NCI-H146 treated with DMSO at 0.1 percent for 48 hours (cell line): Measurements from ENCODE around the gene NOS1AP.

Experiments used
- DNase-seq: peaks from one replicate; lab custom pipeline; 2025; ENCODE audit not compliant: unreplicated experiment; lab: John Stamatoyannopoulos, UW

Gene NOS1AP

DNA sequence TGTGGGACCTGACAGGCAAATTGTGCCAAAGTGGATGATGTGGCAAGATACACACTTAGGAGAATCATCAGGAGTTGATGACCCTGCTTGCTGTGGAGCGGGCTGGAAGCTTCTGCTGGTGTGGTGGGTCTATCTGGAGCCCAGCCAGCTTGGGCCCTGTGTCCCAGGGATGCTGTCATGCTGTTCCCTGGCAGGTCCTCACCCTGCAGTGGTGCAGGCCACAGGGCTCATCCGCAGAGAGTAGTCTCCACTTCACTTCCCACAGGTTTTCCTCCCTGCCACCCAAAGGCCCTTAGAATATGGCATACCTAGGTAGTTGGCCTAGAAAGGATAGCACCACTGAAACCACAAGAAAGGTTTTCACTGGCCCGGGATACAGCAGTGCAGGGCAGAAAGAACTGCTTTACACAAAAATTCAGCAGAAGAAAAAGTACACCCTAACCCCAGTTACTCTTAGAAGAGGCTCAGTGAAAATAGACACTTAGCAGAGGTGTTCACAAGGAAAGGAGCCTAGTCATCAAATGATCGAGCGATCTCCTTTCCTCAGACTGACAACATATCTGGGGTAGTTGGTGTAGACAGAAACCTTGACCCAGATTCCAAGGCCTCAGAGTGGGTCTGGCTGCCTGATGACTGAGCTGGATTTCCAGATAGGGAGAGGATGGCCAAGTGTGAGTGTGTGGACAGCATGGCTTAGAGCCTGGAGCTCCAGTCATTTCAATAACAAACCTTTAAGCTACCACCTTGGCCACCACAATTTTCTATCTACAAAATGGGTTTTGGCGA lies 310.8 kb downstream of the NOS1AP start:
- DNase-seq = no peak

DNA sequence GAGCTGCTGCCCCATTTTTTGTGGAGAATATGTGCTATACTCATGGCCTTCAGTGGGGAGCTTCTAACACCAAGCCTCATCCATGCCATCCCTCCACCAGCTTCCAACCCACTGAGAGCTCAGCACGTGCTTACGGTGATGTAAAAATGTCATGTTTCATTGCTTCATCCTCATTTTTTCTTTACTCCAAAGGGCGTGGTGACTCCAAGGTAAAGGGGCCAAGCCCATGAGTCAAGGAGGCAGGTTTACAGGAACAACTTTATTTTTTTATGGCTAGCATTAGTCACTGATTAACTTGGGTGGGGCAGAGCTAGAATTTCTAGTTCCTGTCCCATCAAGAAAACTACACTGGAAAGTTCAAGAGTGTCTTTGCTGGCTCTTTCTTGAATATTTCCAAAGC lies 311.9 kb downstream of the NOS1AP start, which contains the start of gene C1orf226:
TSS of gene C1orf226 (plus strand) at position 346 of the 400 bp plus-strand sequence. CDS start 174 bp downstream, outside the sequence.
- no peak for DNase-seq

DNA sequence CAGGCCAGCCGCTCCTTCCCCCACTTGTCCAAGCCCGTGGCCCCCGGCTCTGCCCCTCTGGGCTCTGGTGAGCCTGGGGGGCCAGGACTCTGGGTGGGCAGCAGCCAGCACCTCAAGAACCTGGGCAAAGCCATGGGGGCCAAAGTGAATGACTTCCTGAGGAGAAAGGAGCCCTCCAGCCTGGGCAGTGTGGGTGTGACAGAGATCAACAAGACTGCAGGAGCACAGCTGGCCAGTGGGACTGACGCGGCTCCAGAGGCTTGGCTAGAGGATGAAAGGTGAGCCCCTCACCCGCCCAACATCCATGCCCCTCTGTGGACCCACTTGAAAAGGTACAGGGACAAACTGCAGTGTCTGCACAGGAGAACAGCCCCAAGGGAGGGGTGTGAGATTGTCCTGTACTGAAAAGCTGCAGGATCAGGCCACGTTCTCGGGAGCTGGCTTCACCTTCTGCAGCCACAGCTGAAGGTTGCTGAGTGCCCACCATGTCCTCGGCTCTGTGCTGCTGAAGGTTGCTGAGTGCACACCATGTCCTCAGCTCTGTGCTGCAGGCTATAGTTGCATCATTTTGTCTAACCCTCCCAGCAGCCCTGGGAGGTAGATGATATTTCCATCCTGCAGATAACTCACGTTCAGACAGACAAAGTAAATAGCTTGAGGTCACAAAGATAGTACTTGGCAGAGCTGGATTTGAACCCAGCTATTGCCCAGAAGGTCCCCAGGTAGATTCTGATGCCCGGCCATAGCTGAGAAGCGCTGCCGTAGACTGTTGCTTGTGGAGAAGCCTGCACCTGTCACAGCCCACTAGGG lies 312.7 kb downstream of the NOS1AP start:
- DNase-seq = no peak

DNA sequence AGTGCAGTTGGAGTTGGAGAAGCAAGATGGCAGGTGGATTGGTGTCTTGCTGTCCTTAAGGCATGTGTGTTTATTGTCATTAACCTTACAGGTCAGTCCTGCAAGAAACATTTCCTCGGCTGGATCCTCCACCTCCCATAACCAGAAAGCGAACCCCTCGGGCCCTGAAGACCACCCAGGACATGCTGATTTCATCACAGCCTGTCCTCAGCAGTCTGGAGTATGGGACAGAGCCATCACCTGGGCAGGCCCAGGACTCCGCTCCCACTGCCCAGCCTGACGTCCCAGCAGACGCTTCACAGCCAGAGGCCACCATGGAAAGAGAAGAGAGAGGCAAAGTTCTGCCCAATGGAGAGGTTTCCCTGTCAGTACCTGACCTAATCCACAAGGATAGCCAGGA lies 313.6 kb downstream of the NOS1AP start:
- DNase-seq = no peak

DNA sequence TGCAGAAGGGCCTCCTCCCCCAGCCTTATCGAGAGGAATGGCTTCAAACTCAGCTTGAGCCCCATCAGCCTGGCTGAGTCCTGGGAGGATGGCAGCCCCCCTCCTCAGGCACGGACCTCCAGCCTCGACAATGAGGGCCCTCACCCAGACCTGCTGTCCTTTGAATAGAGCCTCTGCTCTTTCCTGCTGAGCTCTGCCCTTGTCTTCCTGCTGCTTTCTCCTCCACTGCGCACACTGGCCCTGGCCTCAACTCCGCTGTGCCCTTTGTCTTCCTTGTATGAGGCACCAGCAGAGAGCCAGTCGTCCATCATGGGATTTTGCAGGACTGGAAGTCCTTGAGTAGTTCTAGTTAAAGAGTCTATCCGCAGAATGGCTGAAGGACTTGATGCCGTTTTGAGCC lies 314.0 kb downstream of the NOS1AP start:
- no peak for DNase-seq

DNA sequence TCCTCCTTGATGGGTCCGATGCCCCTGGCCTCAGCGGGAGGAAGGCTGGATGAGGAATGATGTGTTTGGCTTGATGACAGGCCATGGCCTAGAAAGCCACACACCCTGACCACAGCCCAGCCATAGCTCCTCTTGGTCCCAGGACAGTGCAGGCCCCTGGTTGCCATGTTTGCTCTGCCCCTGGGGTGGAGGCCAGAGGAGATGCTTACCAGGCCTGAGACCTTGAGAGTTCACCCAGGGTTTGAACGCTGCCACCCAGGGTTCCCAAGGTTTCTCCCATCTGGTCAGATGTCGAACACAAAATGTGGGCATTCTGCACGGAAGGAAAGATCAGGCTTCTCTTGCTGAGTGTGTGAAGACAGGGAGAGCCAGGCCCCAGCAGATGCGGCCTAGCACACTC lies 314.6 kb downstream of the NOS1AP start:
- DNase-seq = no peak

DNA sequence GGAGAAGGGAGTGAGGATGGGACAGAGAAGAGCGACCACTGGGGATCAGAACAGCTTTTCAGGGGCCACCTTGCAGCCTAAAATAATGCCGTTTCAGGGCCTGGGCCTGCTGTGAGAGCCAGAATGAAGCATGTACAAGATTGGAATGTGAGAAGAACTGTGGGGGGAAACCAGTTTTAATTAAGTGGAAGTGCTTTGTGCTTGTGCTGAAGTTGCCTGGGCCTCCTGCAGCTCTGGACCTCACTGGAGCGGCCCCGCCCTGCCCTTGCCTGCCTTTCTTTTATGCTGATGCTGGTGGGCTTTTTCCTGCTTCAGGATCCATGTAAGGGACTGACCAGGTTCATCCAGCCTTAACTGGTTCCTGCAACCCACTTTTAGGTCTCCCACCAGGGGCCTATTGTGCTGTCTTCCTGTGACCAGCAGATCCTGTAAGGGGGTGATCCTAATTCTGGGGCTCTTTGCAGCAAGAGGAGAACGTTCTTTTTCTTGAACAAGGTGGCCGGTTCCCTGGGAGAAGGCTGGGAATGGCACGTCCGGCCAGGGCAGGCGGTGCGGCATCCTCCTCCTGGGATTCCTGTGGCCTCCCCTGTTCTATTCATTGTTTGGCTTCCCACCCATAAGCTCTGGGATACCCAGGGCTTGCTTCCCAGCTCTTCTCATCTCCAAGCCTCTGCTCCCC lies 315.2 kb downstream of the NOS1AP start:
- DNase-seq = no peak

DNA sequence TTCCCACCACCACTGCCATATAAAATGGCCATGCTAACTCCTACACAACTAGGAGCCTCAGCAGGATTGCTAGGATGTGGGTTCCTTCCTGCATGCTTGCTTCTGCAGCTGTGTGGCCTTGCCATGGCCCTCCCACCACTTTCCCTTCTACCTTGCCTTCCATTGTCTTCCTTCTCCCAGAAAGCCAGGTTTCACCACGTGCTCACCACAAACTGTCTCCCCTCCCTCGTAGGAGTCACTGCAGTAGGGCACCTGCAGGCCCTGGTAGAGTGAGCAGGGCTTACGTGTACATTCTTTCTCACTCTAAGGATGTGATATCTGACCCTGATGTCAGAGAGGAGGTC lies 315.8 kb downstream of the NOS1AP start:
- DNase-seq = no peak

DNA sequence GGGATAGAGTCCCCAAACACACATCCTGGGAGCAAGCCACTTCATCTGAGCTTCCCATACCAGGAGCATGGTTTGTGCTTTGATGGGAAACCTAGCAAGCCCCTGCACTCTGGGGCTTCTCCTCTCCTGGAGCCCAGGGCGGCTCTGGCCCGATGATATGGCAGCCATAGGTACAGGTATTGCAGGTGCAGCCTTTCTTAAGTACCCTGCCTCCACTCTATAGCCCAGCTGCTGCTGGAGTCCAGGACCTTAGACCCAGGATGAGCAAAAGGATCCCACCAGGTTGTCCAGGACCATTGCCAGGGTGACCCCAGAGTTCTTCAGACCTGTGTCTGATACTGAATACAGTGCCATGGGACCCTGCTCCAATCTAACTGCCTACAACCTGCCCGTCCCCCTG lies 316.2 kb downstream of the NOS1AP start:
- no peak for DNase-seq

DNA sequence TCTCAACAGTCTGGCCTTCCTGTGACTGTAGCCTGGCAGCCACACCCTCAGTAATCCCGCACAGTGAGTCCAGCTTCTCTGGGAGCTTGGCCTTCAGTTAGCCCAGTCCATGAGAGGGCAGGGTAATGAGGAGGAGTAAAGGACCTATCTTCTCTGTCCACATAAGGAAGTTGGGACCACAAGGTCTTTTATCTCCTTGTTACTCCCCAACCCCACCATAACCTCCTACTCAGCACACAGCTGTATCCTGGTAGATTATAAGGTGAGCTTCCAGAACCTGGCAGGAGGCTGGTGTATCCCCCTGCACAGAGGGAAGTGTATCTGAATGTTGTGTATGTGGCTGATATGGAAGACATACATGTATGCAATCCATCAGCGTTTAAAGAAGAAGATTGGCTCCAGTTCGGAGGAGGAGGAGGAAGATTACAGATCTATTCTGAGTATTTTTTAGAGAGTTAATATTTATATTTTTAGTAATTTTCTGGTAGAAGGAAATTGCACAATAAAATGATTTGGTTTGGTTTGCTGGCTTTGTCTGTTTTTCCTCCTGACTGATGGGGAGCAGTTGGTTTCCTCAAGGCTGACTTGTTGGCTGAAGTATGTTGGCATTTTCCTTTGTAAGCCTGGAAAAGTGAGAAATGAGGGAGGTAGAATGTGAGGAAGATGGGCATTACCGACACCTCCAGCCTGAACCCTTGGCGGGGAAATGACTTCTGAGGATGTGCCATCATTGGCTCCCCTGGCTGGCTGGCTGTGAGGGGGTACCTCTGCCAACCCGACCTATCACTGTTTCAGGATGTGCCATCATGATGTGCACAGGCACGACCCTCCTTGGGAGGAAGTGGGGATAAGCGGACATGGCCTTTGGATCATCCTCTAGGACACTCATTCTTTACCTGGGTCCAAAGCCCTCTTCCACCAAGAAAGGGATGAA lies 317.1 kb downstream of the NOS1AP start:
- no peak for DNase-seq

DNA sequence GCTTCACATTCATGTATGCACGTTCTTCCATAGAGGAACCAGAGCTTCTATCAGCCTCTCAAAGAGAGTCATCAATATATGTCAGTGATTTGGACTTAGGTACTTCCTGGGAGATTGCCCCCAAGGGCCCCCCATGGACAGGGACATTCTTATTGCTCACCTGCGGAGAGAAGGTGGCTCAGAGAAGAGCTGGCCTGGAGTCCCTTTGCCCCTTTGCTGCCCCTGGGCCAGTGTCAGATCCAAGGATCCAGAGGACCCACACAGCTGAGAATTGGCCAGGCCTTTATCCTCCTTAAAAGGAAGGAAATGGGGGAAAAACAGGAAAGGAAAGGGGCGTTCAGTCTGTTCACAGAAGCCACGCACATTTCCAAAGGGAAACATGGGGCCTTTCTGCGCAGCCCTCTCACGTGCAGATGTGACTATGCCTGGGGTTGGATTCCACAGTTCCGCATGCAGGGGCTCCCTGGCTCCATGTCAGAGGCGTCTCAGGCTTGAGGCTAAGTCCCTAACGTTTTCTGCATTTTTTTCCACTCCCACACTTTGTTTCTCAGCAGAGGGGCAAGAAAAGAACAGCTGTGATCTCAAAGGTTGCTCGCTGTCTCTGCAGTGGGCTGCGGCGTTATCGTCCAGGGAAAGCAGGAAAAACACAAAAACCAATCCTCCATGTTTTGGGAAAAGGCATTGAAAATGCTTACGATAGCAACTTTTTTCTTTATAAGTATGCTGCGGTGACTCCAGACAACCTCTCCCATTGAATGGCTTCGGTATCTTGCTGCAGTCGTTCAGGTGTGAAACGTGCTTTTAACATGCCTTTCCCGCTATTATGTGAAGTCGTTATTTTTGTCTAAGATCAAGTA lies 318.0 kb downstream of the NOS1AP start:
- no peak for DNase-seq

DNA sequence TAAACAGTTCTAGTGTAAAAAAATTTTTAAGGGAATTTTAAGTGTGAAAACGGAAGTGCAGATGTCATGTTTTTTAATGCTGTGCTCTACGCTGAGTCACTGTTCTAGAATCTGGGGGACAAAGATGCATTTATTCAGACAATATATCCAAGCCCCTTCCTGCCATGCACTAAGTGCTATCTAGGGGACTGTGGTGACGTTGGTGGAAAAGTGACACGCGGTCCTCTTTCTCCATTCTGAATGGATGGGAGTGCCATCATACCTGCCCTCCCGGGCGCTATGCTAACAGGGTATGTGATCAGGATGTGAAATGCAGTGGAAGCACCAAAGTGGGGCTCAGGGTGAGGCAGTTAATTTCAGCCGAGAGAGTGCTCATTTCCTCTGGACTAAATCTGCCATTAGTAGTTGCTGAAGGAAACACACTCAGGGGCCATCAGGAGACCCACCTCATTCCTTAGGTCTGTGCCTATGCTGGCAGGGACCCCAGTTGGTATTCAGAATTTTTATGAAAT lies 318.6 kb downstream of the NOS1AP start:
- no peak for DNase-seq

DNA sequence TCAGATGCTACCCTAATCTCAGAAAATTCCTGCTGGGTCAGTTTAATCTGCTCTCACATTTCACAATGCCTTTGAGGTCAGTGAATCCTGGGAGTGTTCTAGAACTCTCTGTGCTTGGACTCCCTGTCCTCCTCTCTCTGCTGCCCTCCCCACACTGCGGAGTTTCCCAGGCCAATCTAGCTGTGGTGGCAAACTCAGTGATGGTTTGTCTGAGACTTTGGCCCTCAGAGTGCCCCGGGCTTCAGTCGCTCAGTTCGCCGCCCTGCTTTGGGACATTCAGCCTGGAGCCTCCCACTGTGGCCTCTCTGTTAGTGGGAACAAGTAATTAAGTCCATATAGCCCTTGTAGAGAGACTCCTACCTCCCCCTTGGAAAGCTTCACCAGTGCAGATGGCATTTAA lies 319.1 kb downstream of the NOS1AP start:
- no peak for DNase-seq

DNA sequence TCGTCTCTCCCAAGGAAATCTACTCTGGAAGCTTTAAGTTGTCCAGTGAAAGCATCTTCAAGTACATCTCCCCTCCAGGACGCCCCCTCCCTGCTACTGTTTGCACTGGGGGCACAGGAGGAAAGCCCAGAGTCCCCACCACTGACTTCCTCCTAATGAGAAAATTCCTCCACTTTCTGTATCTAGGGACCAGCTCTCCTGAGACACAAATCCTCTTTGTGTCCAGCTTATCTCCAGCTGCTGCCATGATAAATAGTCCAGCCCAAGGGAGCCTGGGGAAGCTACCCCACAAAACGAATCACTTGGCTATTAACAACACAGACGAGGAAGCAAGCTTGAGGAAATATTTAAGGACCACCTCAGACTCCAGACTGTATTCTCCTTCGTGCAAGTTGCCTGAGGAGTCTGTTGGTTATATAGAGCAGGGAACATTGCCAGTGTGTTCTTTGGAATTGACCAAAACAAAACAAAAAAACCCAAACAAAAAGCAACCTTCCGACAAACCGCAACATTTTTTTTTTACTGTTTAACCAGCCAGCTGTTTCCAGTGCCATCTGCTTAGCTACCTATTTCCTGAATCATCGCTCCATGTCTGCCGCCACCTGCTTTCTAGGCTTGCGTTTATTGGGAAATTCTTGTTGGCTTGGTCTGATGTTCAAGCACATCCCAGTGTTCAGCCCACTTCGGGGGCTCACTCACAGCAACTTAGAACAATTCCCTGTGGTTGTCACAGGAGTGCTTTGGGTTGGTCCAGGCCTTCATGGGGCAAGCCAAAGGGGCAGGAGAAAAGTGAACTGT lies 319.7 kb downstream of the NOS1AP start:
- DNase-seq = no peak

DNA sequence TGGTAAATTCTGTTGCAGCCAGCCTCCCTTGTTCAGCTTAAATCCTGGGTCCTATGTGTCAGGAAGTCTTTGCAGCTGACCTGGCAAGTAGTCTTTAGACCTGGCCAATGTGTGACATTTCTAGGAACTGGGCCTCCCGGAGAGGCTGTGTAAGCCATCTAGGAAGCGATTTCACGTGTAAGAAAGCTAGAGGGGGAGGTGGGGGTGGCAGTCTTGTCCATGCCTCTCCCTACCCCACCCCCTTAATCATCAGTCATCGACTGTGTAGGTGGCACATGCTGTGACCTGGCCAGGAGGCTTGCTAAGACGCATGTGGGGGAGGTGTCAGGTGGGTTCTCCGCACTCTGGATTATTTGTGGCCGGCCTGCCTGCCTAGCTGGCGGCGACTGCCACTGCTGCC lies 320.5 kb downstream of the NOS1AP start:
- no peak for DNase-seq

DNA sequence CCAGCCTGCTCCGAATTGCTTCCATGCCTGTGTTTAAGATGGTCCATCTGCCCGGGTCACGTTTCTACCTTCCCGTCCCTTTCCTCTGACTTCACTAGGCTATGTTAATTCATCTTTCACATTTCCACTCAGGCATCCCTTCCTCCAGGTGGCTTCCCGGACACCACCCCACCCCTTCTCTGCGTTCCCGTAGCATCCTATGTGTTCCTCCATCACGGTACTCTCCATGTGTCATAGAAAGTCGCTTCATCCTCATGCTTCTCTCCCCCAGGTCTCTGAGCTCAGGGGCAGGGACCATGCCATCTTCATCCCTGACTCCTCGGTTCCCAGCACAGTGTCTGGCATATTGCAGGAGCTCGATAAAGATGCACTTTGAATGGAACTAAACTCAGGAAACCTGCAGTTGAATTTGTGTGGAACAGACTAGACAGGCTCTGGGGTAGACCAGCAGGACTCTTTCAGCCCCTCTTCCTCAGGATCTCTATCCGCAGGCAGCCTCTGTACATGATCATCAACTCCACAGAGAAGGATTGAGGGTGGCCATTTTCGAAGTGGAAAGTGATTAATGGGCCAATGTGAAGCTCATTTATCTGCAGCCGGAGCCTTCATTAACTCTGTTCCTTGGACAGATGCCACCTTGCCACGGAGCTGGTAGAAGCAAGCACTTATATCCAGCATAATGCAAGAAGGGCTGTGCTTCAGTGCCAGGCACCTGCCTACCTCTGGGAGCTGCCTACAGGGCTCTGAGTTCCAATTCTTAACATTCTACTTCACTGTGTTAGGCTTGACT lies 321.1 kb downstream of the NOS1AP start:
- no peak for DNase-seq

DNA sequence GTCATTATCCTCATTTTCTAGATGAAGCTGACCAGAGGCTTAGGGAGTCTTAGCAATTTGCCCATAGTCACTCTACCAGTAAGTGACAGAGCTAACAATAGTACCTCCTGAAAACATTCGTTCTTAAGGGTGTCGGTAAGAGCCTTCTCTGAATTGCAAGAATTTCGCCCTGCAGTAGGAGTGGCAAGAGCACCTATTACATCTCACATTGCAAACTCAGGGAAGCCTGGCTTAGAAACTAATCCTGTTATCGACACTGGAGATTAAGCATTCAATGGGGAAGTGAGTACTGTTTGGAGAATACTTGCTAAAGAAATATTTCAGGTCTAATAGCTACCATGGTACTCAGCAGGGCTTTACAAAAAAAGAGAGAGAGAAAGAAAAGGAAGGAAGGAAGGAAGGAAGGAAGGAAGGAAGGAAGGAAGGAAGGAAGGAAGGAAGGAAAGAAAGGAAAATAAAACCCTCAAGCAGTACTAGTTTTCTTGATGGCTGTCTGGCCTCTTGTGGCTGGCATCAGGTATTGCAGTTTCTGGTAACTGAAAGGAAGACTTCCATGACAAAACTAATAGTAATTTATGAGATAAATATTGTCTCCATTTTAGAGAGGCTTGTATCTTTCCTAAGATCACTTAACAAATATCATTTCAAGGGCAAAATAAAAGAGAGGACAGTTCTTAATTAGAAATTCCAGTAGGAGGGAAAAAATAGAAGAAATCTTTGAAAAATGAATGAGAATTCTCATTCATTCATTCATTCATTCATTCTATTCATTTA lies 322.5 kb downstream of the NOS1AP start:
- DNase-seq = no peak
